Lung (tissue), 12 donors: ENCODE measurements around the gene VSIG8. TPM values are rescaled to one million over a fixed set of nuclear protein-coding genes. Genes with fewer than 3 reads are reported as not detected.

Experiments
- ATAC-seq: fragments of 200-7000 bp; cut with Tn5 transposase; one replicate; pipeline ENCODE4 v1.9.1; 2020; ENCODE audit warnings: moderate number of reproducible peaks; ENCODE audit not compliant: insufficient read depth, low FRiP score
- DNase-seq, 3 donors: peaks; one replicate each; pipeline ENCODE4 v3.0.0-alpha.2; 2013 to 2017
- H3K27ac ChIP-seq, 2 donors: one replicate each; pipeline ENCODE4 v1.5.1; 2013; ENCODE audit warnings: mild to moderate bottlenecking in 2 of 2, moderate library complexity in 2 of 2, control low read depth in 1 of 2, inconsistent platforms in 1 of 2, low read depth in 1 of 2, low read length in 1 of 2
- H3K27me3 ChIP-seq, 3 donors: one replicate each; pipeline ENCODE4 v1.5.1; 2013; ENCODE audit warnings: low read length in 2 of 3; ENCODE audit not compliant: control insufficient read depth in 3 of 3, insufficient read depth in 3 of 3
- H3K36me3 ChIP-seq, 4 donors: one replicate each; pipeline ENCODE4 v1.5.1; 2013; ENCODE audit warnings: low read length in 4 of 4, mild to moderate bottlenecking in 1 of 4, moderate library complexity in 1 of 4; ENCODE audit not compliant: control insufficient read depth in 4 of 4, insufficient read depth in 4 of 4
- H3K4me1 ChIP-seq, 5 donors: one replicate each; pipeline ENCODE4 v1.5.1; 2013; ENCODE audit warnings: low read length in 5 of 5, mild to moderate bottlenecking in 2 of 5, moderate library complexity in 1 of 5; ENCODE audit not compliant: control insufficient read depth in 5 of 5, insufficient read depth in 5 of 5
- H3K4me3 ChIP-seq: one replicate; pipeline ENCODE4 v1.5.1; 2013; ENCODE audit warnings: mild to moderate bottlenecking, control low read depth, moderate library complexity
- H3K9ac ChIP-seq, 2 donors: one replicate each; pipeline ENCODE4 v1.5.1; 2013; ENCODE audit warnings: low read length in 2 of 2, control low read depth in 1 of 2; ENCODE audit not compliant: insufficient read depth in 1 of 2
- H3K9me3 ChIP-seq, 4 donors: one replicate each; pipeline ENCODE4 v1.5.1; 2013; ENCODE audit warnings: low read length in 3 of 4, mild to moderate bottlenecking in 1 of 4, moderate library complexity in 1 of 4; ENCODE audit not compliant: control insufficient read depth in 4 of 4, insufficient read depth in 3 of 4
- WGBS, 2 donors: extraction: QIAGEN DNeasy Blood & Tissue Kit; methylation state at CpG; one replicate each; pipeline ENCODE4 v1.1.7; 2013; 5-methylcytosine and 5-hydroxymethylcytosine counted together
- polyA plus RNA-seq, 2 donors: library from polyadenylated mRNA; stranded (reverse); fragments of 200-250 nt; gene quantifications; one replicate each; pipeline ENCODE4 v1.2.1, GENCODE V29; 2013
- total RNA-seq, 2 donors: library from RNA; depleted of rRNA in 1 of 2; stranded (reverse); fragments of >200 nt in 1 of 2; gene quantifications; one replicate each; pipeline ENCODE4 v1.2.1, GENCODE V29; 2014 to 2021
- TF ChIP-seq, protein P1 (sequence below): IDR thresholded peaks from 2 replicates; pipeline ENCODE4 v1.5.1; 2012; ENCODE audit warnings: mild to moderate bottlenecking; ENCODE audit errors: control extremely low read depth, extremely low read depth
- donor health status: control.
- donor health status: control.
- donor health status: Bipolar disorder and iron deficiency.
- donor health status: healthy.
- donor health status: DM: yes; HTN: yes; CAD: no.

VSIG8 gene
- total and polyA plus RNA-seq, 4 donors: 0.13 to 0.46 (median 0.22) TPM

DNA sequence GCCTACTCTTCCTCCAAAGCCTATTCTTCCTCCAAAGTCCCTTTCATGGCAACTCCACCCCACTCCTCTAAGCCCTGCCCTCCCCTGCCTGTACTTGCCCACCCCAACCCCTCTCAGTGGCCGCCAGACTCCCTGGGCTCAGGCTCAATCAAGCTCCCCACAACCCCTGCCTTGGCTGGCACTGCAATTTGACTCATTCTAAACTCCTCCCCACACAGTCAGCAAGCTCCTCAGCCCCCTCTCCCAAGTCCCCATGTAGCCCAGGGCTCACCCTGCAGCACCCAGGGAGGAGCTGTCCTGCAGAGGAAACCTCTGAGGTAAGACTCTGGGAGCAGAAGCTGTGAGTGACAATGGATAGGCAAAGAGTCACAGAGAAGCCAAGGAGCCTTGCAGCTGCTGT, 3.6 kb upstream of the VSIG8 start:
- TF ChIP-seq, protein P1, sequence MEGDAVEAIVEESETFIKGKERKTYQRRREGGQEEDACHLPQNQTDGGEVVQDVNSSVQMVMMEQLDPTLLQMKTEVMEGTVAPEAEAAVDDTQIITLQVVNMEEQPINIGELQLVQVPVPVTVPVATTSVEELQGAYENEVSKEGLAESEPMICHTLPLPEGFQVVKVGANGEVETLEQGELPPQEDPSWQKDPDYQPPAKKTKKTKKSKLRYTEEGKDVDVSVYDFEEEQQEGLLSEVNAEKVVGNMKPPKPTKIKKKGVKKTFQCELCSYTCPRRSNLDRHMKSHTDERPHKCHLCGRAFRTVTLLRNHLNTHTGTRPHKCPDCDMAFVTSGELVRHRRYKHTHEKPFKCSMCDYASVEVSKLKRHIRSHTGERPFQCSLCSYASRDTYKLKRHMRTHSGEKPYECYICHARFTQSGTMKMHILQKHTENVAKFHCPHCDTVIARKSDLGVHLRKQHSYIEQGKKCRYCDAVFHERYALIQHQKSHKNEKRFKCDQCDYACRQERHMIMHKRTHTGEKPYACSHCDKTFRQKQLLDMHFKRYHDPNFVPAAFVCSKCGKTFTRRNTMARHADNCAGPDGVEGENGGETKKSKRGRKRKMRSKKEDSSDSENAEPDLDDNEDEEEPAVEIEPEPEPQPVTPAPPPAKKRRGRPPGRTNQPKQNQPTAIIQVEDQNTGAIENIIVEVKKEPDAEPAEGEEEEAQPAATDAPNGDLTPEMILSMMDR: no peak
- H3K27ac ChIP-seq: no peak overlapping the region
- H3K4me3 ChIP-seq: no peak overlapping the region
- no peak for DNase-seq
- H3K9me3 ChIP-seq: no peaks in the 10 kb centered on the region
- WGBS, 2 donors: 84 to 100% methylated on average over 1 of the region's 1 CpG
- H3K27me3 ChIP-seq: no peaks in the 10 kb centered on the region
- no peak for ATAC-seq
- H3K36me3 ChIP-seq: no peaks in the 10 kb centered on the region
- H3K9ac ChIP-seq: no peak overlapping the region
- H3K4me1 ChIP-seq: peaks cover 0 to 4% (median 0%) of the 10 kb centered on the region in 5 donors

DNA sequence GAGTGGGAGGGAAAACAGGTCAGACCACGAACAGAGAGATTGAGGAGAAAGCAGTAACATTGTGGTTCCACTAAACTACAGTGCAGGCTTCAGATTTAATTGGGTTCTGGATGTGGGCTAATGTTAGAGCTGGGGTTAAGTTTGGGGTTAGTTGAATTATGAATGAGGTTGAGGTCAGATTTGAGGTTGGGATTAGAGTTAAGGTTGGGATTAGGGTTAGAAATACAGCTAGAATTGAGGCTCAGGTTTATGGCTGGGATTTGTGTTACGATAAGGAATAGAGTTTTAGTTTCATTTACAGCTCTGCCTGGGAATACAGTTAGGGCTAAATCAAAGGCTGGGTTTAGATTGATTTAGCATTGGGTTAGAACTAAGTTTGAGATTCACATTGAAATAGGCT, 1.8 kb upstream of the VSIG8 start:
- H3K36me3 ChIP-seq: no peaks in the 10 kb centered on the region
- 87 to 93% methylated on average over 2 of the region's 2 CpGs for WGBS, 2 donors

DNA sequence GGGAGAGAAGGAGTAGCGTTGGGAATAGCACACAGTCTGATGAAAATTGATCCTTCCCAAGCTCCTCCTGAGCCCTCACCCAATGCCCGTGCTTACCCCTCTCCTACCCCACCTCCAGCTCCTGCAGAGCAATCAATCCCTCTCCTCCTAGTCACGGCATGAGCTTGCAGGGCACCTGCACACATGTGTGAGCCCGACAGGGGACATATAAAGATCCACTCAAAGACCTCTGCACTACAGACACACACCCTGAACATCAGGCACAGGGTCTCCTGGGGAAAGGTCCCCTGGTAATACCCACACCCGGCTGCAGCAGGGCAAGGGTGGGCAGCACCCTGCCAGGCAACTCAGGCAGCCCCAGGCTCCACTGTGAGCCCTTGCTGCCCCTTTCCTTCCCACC, 426 bp downstream of the VSIG8 start:
- no peaks in the 10 kb centered on the region for H3K27me3 ChIP-seq
- no peak overlapping the region for H3K4me3 ChIP-seq
- no peak overlapping the region for H3K27ac ChIP-seq
- no peak for DNase-seq
- H3K36me3 ChIP-seq: no peaks in the 10 kb centered on the region
- H3K4me1 ChIP-seq: peaks cover 0 to 3% (median 0%) of the 10 kb centered on the region in 5 donors
- no peak overlapping the region for H3K9ac ChIP-seq
- 88 to 94% methylated on average over 5 of the region's 5 CpGs for WGBS, 2 donors
- TF ChIP-seq, protein P1: no peak
- no peaks in the 10 kb centered on the region for H3K9me3 ChIP-seq
- no peak for ATAC-seq

More for the DNA sequence above, 1.8 kb upstream of the VSIG8 start:
- Histone ChIP-seq H3K9ac (no peak overlapping the region), H3K27ac (no peak overlapping the region), H3K4me1 (peaks cover 0 to 4% (median 0%) of the 10 kb centered on the region in 5 donors), H3K9me3 (no peaks in the 10 kb centered on the region), H3K4me3 (no peak overlapping the region), H3K27me3 (no peaks in the 10 kb centered on the region)
- DNase-seq: no peak
- TF ChIP-seq, protein P1: no peak
- no peak for ATAC-seq

DNA sequence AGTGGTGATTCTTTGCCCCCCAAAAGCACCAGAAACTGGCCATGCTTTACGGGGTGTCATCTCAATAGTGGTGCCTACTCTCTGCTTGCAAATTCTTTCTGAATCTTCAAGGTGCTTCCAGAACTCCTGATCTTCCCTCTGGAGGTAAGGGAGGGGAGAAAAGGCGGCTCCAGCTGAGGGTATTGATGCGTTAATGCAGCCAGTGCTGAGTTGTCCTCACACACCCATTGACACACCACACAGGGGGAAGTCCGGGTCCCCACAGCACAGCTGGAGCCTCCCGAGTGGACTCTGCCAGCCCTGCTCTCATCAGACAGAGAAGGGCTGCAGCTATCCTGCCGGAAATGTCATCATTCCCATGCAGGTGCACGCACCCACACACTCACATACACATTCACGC, 1.2 kb downstream of the VSIG8 start:
- TF ChIP-seq, protein P1: no peak
- Histone ChIP-seq H3K4me1 (peaks cover 0 to 3% (median 0%) of the 10 kb centered on the region in 5 donors), H3K27ac (no peak overlapping the region), H3K4me3 (no peak overlapping the region), H3K27me3 (no peaks in the 10 kb centered on the region), H3K36me3 (no peaks in the 10 kb centered on the region), H3K9me3 (no peaks in the 10 kb centered on the region), H3K9ac (no peak overlapping the region)
- DNase-seq (no peak), ATAC-seq (no peak)
- WGBS, 2 donors: 74 to 83% methylated on average over 8 of the region's 8 CpGs
